Measurements from ENCODE around the gene IGDCC3. TPM values are rescaled to one million over a fixed set of nuclear protein-coding genes. Genes with fewer than 3 reads are reported as not detected.

IGDCC3 gene
- total RNA-seq, 2 donors from 2014 or later, result 7.9 to 13.5 TPM

DNA sequence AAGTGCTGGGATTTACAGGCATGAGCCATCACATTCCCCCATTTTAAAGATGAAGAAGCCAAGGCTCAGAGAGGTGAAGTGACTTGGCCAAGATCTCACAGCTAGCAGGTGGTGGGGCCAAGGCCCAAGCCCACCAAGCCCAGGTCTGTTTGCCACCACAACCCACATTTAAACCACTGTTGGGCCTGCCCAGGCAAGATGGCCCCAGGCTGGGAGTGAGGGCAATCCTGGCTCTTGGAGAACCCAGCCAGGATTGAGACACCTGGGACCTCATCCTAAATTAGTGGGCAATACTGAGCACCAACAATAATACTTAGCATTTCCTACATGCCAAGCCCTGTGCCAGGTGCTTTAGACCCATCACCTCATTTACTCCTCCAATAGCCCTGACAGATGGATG lies 6.9 kb downstream of the IGDCC3 start:
- no peak overlapping the region for H3K27ac Mint-ChIP-seq
- peaks cover 14% of the 10 kb centered on the region for H3K27me3 Mint-ChIP-seq (ENCODE audit: insufficient read depth)
- DNase-seq, result peak; percentile 22
- Histone ChIP-seq H3K9ac (ENCODE audit: extremely low read depth, low read length, poor library complexity, severe bottlenecking) (no peak overlapping the region), H3K4me3 (ENCODE audit: low read length) (no peak overlapping the region), H3K27ac (ENCODE audit: low read depth, low read length) (no peak overlapping the region), H3K4me1 (ENCODE audit: control insufficient read depth, insufficient read depth, low read length) (peaks cover 21% of the 10 kb centered on the region), H3K27me3 (ENCODE audit: control insufficient read depth, insufficient read depth, low read length, poor library complexity, severe bottlenecking) (peaks cover 5% of the 10 kb centered on the region), H3K9me3 (ENCODE audit: control insufficient read depth, low read length) (no peaks in the 10 kb centered on the region), H3K36me3 (ENCODE audit: control insufficient read depth, insufficient read depth, low read length) (peaks cover 5% of the 10 kb centered on the region)
- no peak for TF ChIP-seq CTCF (conservative IDR thresholded peaks at IDR 0.05)
- no peak overlapping the region for H3K4me3 Mint-ChIP-seq
- peaks cover 7% of the 10 kb centered on the region for H3K36me3 Mint-ChIP-seq (ENCODE audit: low read depth)
- H3K4me1 Mint-ChIP-seq, result peaks cover 41% of the 10 kb centered on the region
- H3K9me3 Mint-ChIP-seq, result no peaks in the 10 kb centered on the region

- H3K27ac ChIP-seq (ENCODE audit: low read depth, low read length), result peak overlapping the region; percentile 99
- no peak overlapping the region for H3K4me3 ChIP-seq (ENCODE audit: low read length)
- Mint-ChIP-seq H3K36me3 (ENCODE audit: low read depth) (peaks cover 6% of the 10 kb centered on the region), H3K4me1 (peaks cover 47% of the 10 kb centered on the region), H3K9me3 (no peaks in the 10 kb centered on the region), H3K27ac (peak overlapping the region; percentile 29), H3K4me3 (no peak overlapping the region), H3K27me3 (ENCODE audit: insufficient read depth) (peaks cover 2% of the 10 kb centered on the region)
- no peak for TF ChIP-seq CTCF (conservative IDR thresholded peaks at IDR 0.05)
- peaks cover 5% of the 10 kb centered on the region for H3K36me3 ChIP-seq (ENCODE audit: control insufficient read depth, insufficient read depth, low read length)
- no peaks in the 10 kb centered on the region for H3K9me3 ChIP-seq (ENCODE audit: control insufficient read depth, low read length)
- 83 to 91% methylated on average over 1 to 3 of the region's 3 CpGs for WGBS, 2 experiments (ENCODE audit: insufficient coverage in 1 of 2, insufficient read length in 1 of 2)
- H3K9ac ChIP-seq (ENCODE audit: extremely low read depth, low read length, poor library complexity, severe bottlenecking), result no peak overlapping the region
- no peaks in the 10 kb centered on the region for H3K27me3 ChIP-seq (ENCODE audit: control insufficient read depth, insufficient read depth, low read length, poor library complexity, severe bottlenecking)
- peak; percentile 49 for DNase-seq
- peaks cover 25% of the 10 kb centered on the region for H3K4me1 ChIP-seq (ENCODE audit: control insufficient read depth, insufficient read depth, low read length)
Measured at GRCh38 chr15:65369651-65370050, 8.2 kb downstream of the IGDCC3 start.

DNA sequence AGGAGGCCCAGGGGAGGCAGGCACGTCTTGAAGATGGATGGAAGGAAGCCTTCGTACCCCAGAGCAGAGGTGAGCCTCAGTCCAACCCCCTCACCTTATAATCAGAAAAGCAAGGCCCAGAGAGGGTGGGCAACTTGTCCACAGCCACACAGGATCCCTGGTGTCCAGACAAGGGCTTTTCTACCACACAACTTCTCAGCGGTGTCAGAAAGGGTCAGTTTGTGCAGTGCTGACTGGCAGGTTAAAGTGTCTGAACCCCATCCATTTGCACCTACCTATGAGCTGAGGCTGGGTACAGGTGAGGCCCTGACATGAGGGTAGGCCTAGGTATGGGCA lies 8.6 kb downstream of the IGDCC3 start:
- peak overlapping the region; percentile 99 for H3K27ac ChIP-seq (ENCODE audit: low read depth, low read length)
- TF ChIP-seq CTCF (conservative IDR thresholded peaks at IDR 0.05), result no peak
- H3K27ac Mint-ChIP-seq, result no peak overlapping the region

More for the DNA sequence above, 8.6 kb downstream of the IGDCC3 start:
- Histone ChIP-seq H3K27me3 (ENCODE audit: control insufficient read depth, insufficient read depth, low read length, poor library complexity, severe bottlenecking) (no peaks in the 10 kb centered on the region), H3K9ac (ENCODE audit: extremely low read depth, low read length, poor library complexity, severe bottlenecking) (no peak overlapping the region), H3K9me3 (ENCODE audit: control insufficient read depth, low read length) (no peaks in the 10 kb centered on the region), H3K4me1 (ENCODE audit: control insufficient read depth, insufficient read depth, low read length) (peaks cover 25% of the 10 kb centered on the region), H3K4me3 (ENCODE audit: low read length) (no peak overlapping the region), H3K36me3 (ENCODE audit: control insufficient read depth, insufficient read depth, low read length) (peaks cover 3% of the 10 kb centered on the region)
- Mint-ChIP-seq H3K36me3 (ENCODE audit: low read depth) (peaks cover 4% of the 10 kb centered on the region), H3K4me3 (no peak overlapping the region), H3K27me3 (ENCODE audit: insufficient read depth) (peaks cover 2% of the 10 kb centered on the region), H3K9me3 (no peaks in the 10 kb centered on the region), H3K4me1 (peaks cover 52% of the 10 kb centered on the region)
- WGBS, 2 experiments (ENCODE audit: insufficient coverage in 1 of 2, insufficient read length in 1 of 2), result 52 to 93% methylated on average over 3 of the region's 3 CpGs
- peak; percentile 47 for DNase-seq

Data from endodermal cell (in vitro differentiated cells).